MM.1S (cell line): ENCODE data around the gene DLGAP3.

ENCODE experiments used
- DNase-seq: peaks from one replicate; pipeline ENCODE4 v3.0.0-alpha.2; 2015
- H2AFZ ChIP-seq: fragments of 300-600 bp; sonication (generic); 2 replicates; pipeline ENCODE4 v1.6.0; 2016; ENCODE audit warnings: antibody characterized with exemption, low read length
- H3F3A ChIP-seq: fragments of 300-600 bp; sonication (generic); 2 replicates; pipeline ENCODE4 v1.6.1; 2016; ENCODE audit warnings: mild to moderate bottlenecking, antibody characterized with exemption, low read length, moderate library complexity, mixed read lengths; ENCODE audit not compliant: insufficient read depth
- H3K27ac ChIP-seq: fragments of 300-600 bp; sonication (generic); 2 replicates; pipeline ENCODE4 v1.5.1; 2016; ENCODE audit warnings: mild to moderate bottlenecking, low read length
- H3K27me3 ChIP-seq: fragments of 300-600 bp; sonication (generic); replicated peaks from 2 replicates; pipeline ENCODE4 v1.6.0; 2016; ENCODE audit warnings: low read length; ENCODE audit not compliant: insufficient read depth
- H3K36me3 ChIP-seq: fragments of 300-600 bp; sonication (generic); replicated peaks from 2 replicates; pipeline ENCODE4 v1.6.1; 2016; ENCODE audit warnings: mild to moderate bottlenecking, low read length, mixed read lengths; ENCODE audit not compliant: insufficient read depth
- H3K4me1 ChIP-seq: fragments of 300-600 bp; sonication (generic); 2 replicates; pipeline ENCODE4 v1.6.1; 2016; ENCODE audit warnings: low read length, mixed read lengths
- H3K4me2 ChIP-seq: fragments of 300-600 bp; sonication (generic); 2 replicates; pipeline ENCODE4 v1.6.0; 2016; ENCODE audit warnings: low read depth, low read length
- H3K4me3 ChIP-seq: fragments of 300-600 bp; sonication (generic); 2 replicates; pipeline ENCODE4 v1.5.1; 2016; ENCODE audit warnings: low read length, mixed read lengths
- H3K79me2 ChIP-seq: fragments of 300-600 bp; sonication (generic); 2 replicates; pipeline ENCODE4 v1.6.1; 2016; ENCODE audit warnings: mixed run types, low read length, mixed read lengths
- H3K9ac ChIP-seq: fragments of 300-600 bp; sonication (generic); 2 replicates; pipeline ENCODE4 v1.6.1; 2016; ENCODE audit warnings: low read length, mixed read lengths
- H3K9me2 ChIP-seq: fragments of 300-600 bp; sonication (generic); replicated peaks from 2 replicates; pipeline ENCODE4 v1.6.1; 2016; ENCODE audit warnings: mild to moderate bottlenecking, low read length, mixed read lengths; ENCODE audit not compliant: insufficient read depth
- H3K9me3 ChIP-seq: fragments of 300-600 bp; sonication (generic); replicated peaks from 2 replicates; pipeline ENCODE4 v1.6.1; 2016; ENCODE audit warnings: mild to moderate bottlenecking, low read length, mixed read lengths; ENCODE audit not compliant: insufficient read depth
- H4K20me1 ChIP-seq: fragments of 300-600 bp; sonication (generic); 2 replicates; pipeline ENCODE4 v1.6.1; 2016; ENCODE audit warnings: mild to moderate bottlenecking, low read length, moderate library complexity, mixed read lengths; ENCODE audit not compliant: insufficient read depth
- CTCF ChIP-seq: fragments of 300-600 bp; sonication (generic); IDR thresholded peaks from 2 replicates; pipeline ENCODE4 v1.5.1; 2016; ENCODE audit warnings: antibody characterized with exemption, low read length, mixed read lengths
- EZH2 ChIP-seq: fragments of 300-600 bp; sonication (generic); optimal IDR thresholded peaks from 2 replicates; pipeline ENCODE3; 2017; ENCODE audit warnings: low read depth, mild to moderate bottlenecking, antibody characterized with exemption, low read length, mixed read lengths
- EZH2phosphoT487 ChIP-seq: fragments of 300-600 bp; sonication (generic); IDR thresholded peaks from 2 replicates; pipeline ENCODE4 v1.6.1; 2018; ENCODE audit warnings: antibody characterized with exemption, low read length

The DLGAP3 gene

GRCh38 chr1:34879230-34879629 is 50.2 kb downstream of the DLGAP3 start:
- Histone ChIP-seq H3K36me3 (no peaks in the 10 kb centered on the region), H3F3A (no peaks in the 10 kb centered on the region), H3K27ac (no peak overlapping the region), H3K4me1 (no peaks in the 10 kb centered on the region), H3K27me3 (peaks cover 14% of the 10 kb centered on the region; the same call in 1 of the 2 replicates), H3K79me2 (no peaks in the 10 kb centered on the region), H3K9ac (no peak overlapping the region), H3K9me3 (no peaks in the 10 kb centered on the region), H3K4me2 (no peak overlapping the region), H2AFZ (no peak overlapping the region), H4K20me1 (no peaks in the 10 kb centered on the region), H3K4me3 (no peak overlapping the region), H3K9me2 (no peaks in the 10 kb centered on the region)
- TF ChIP-seq CTCF (no peak), EZH2phosphoT487 (no peak), EZH2 (no peak)
- no peak for DNase-seq

GRCh38 chr1:34876406-34876805 is 53.0 kb downstream of the DLGAP3 start:
- Histone ChIP-seq H3K4me3 (no peak overlapping the region), H3K27me3 (peaks cover 41% of the 10 kb centered on the region)

GRCh38 chr1:34874296-34874952 is 55.0 kb downstream of the DLGAP3 start:
- no peaks in the 10 kb centered on the region for H4K20me1 ChIP-seq
- peaks cover 41% of the 10 kb centered on the region for H3K27me3 ChIP-seq
- no peaks in the 10 kb centered on the region for H3K9me2 ChIP-seq
- no peaks in the 10 kb centered on the region for H3F3A ChIP-seq
- H3K9me3 ChIP-seq: no peaks in the 10 kb centered on the region
- H3K79me2 ChIP-seq: no peaks in the 10 kb centered on the region
- no peak overlapping the region for H3K4me3 ChIP-seq
- TF ChIP-seq CTCF (no peak), EZH2phosphoT487 (no peak), EZH2 (no peak)
- H3K4me1 ChIP-seq: no peaks in the 10 kb centered on the region
- no peak for DNase-seq
- H3K9ac ChIP-seq: no peak overlapping the region
- H3K27ac ChIP-seq: no peak overlapping the region
- no peak overlapping the region for H2AFZ ChIP-seq
- H3K36me3 ChIP-seq: no peaks in the 10 kb centered on the region
- H3K4me2 ChIP-seq: no peak overlapping the region

More at GRCh38 chr1:34876406-34876805, 53.0 kb downstream of the DLGAP3 start:
- no peak for TF ChIP-seq CTCF
- no peak for TF ChIP-seq EZH2phosphoT487
- no peak for TF ChIP-seq EZH2
- Histone ChIP-seq H3K4me2 (no peak overlapping the region), H3K4me1 (no peaks in the 10 kb centered on the region), H3K9me3 (no peaks in the 10 kb centered on the region), H3K36me3 (no peaks in the 10 kb centered on the region), H3K79me2 (no peaks in the 10 kb centered on the region), H2AFZ (no peak overlapping the region), H4K20me1 (no peaks in the 10 kb centered on the region), H3K9me2 (no peaks in the 10 kb centered on the region), H3K9ac (no peak overlapping the region), H3K27ac (no peak overlapping the region), H3F3A (no peaks in the 10 kb centered on the region)
- no peak for DNase-seq
